Choroid plexus epithelial cell (primary cell): ENCODE results near the gene IL1RL2.
A peak's percentile ranks its signal among the peaks of the same experiment; 100 is the strongest.

Source experiments
- DNase-seq: peaks from one replicate; pipeline ENCODE4 v3.0.0-alpha.2; 2010; ENCODE audit warnings: low read depth
- H3K4me3 ChIP-seq: 2 replicates; pipeline ENCODE4 v1.5.1; 2011; ENCODE audit warnings: low read depth, mild to moderate bottlenecking, control low read depth, low read length, moderate library complexity
- CTCF ChIP-seq: conservative IDR thresholded peaks from 2 replicates; pipeline ENCODE4 v1.5.1; 2011; ENCODE audit warnings: low read depth, mild to moderate bottlenecking, control low read depth, inconsistent platforms, low read length, moderate library complexity

IL1RL2 gene

DNA sequence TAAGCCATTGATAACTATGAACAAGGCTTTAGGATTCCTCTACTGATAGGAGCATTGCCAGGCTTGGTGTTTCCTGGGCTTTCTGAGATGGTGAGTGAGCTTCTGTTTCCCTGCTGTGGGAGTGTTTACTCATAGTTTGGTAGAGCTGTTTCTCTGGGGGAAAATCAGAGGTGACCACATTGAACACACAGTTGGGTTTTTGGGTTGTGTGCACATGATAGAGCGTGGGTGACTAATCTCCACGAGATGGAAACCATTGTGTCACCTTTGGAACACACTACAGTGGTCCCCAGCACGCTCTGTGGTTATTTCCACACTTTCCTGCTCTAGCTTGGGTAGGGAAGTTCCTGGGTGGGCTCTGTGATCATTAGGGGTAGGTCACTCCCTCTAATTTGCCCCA lies 38.9 kb upstream of the IL1RL2 start:
- peak; percentile 79 for DNase-seq
- no peak for TF ChIP-seq CTCF
- no peak overlapping the region for H3K4me3 ChIP-seq

- no peak for DNase-seq
- no peak for TF ChIP-seq CTCF
- no peak overlapping the region for H3K4me3 ChIP-seq
Observed at GRCh38 chr2:102149243-102149642, 37.6 kb upstream of the IL1RL2 start.

GRCh38 chr2:102149644-102150455 lies 37.0 kb upstream of the IL1RL2 start:
- DNase-seq: no peak
- H3K4me3 ChIP-seq: no peak overlapping the region
- TF ChIP-seq CTCF: no peak

GRCh38 chr2:102154364-102154763 lies 32.5 kb upstream of the IL1RL2 start:
- TF ChIP-seq CTCF: no peak
- DNase-seq: no peak
- H3K4me3 ChIP-seq: no peak overlapping the region

GRCh38 chr2:102154946-102155702 lies 31.7 kb upstream of the IL1RL2 start:
- DNase-seq: no peak
- no peak for TF ChIP-seq CTCF
- H3K4me3 ChIP-seq: no peak overlapping the region

DNA sequence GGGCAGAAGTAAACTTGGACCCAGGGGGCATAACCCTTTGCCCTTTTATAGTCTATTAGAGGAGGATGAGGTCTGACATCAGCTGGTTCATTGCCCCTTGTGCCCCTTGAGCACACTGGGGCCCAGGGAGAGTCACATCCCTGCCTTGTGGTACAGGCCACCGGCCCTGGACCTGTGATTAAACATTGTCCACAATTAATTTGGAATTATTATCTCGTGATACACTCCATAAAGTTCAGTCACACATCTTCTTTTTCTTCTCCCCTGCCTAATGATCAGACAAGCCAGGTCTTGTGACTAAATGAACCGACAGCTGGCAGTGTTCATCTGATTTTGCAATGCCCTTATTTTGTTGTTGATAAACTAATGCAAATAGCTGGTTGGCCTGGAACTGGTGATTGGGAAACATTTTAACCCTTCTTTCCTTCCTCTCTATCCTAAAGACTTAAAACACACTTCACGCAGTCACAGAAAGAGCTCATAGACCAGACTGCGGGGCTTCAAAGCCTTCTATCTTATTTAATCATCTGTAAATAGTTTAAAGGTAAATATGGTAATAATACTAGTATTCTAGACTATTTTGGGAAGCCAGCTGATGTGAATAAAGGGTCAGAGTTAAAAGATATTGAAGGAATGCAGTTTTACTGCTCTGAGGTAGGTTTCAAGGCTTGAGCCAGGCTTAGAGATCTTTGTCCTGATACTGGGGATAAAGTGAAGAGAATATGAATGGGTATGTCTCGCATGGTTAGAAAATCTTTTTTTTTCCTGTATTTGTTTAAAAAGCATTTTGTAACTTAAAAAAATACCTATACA lies 30.9 kb upstream of the IL1RL2 start:
- H3K4me3 ChIP-seq: no peak overlapping the region
- no peak for TF ChIP-seq CTCF
- peak; percentile 86 for DNase-seq
